Stimulated activated CD4-positive, alpha-beta T cell treated with anti-CD3 and anti-CD28 coated beads, Interleukin-2, amount 100 ng/mL, for 4 hours (primary cell): Measurements from ENCODE around the gene IGF2.

Source experiments
- DNase-seq: peaks from one replicate; pipeline ENCODE4 v3.0.0-alpha.2; 2020; ENCODE audit warnings: low read depth

IGF2 gene

GRCh38 chr11:2122907-2123627 lies 16.1 kb downstream of the IGF2 start:
- no peak for DNase-seq

- DNase-seq: no peak
Observed at GRCh38 chr11:2122222-2122906, 16.8 kb downstream of the IGF2 start.

DNA sequence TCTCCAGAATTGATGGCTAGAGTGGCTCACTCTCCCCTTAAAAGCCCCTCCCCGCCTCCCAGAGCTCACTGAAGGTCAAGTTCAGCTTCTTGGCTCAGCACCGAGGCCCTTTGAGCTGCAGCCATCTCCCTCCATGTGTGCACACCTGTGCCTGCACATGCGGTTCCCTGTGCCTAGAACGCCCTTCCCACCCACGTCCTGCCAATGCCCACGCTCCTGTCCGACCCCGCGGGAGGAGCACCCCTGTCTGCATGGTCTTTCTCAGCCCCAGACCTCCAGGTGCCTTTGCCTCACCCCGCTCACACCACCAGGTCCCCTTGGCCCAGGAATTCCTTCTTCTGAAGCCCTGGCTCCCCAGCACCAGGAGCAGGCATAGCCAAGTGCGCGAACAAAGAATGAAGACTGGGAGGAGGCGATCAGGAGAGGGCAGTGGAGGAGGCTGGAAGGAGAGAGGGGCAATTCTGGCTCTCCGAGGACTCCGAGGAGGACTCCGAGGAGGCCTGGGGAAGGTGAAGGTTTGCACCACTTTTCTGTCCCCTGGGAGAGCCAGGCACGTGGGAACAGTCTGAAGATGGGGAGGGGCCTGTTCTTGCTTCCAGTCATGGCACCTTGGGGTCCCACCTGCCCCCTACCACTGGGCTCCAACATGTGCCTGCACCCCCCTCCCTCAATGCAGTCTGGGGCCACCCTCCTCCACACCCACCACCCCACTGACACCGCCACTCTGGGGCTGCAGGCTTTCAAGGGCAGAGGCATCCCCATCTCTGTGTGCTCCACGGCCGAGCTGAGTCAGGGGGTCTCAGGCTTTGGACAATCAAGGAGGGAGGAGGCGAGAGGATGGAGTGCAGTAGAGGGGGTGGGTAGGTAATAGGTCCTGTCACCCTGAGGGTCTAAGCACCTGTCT lies 17.7 kb downstream of the IGF2 start:
- DNase-seq: no peak

- no peak for DNase-seq
Observed at GRCh38 chr11:2120359-2121100, 18.7 kb downstream of the IGF2 start.

GRCh38 chr11:2118677-2119076 lies 20.5 kb downstream of the IGF2 start:
- no peak for DNase-seq

GRCh38 chr11:2116680-2117079 lies 22.5 kb downstream of the IGF2 start:
- DNase-seq: no peak

- DNase-seq: no peak
Observed at GRCh38 chr11:2115308-2115707, 23.9 kb downstream of the IGF2 start.

DNA sequence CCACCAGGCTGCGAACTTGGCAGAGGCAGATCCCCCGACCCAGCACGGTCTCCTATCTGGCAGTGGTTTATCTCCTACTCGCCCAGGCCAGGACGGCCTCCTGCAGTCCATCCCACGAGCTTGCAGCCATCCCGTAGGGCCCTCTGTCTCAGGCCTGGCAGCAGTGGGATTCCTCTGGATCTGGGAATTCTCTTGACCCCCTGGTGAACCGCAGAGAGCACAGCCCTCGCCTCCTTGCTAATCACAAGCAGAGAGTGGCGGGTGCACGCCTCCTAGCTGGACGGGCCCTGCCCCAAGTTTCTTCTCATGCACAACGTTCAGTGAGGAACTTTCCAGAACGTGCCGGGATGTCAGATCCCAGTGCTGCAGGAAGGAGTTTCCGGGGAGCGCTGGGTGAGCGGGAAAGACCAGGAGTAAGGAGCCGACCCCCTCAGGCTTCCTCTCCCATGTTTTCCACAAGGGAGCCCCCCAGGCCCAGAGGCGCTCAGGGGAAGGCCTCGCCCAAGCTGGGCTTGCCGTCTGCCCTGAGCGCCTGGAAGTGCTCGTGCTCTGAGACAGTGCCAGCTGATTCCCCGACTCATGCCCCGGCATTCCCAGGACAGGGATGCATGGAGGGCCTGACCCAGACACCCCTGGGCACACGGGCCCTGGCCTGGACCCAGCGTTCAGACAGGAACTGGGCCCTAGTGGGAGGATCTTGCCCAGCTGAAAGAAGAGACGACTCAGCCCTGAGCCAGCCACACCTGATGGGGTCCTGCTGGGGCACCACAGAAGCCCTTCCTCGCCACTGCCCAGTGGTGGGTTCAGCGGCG lies 24.6 kb downstream of the IGF2 start:
- no peak for DNase-seq

DNA sequence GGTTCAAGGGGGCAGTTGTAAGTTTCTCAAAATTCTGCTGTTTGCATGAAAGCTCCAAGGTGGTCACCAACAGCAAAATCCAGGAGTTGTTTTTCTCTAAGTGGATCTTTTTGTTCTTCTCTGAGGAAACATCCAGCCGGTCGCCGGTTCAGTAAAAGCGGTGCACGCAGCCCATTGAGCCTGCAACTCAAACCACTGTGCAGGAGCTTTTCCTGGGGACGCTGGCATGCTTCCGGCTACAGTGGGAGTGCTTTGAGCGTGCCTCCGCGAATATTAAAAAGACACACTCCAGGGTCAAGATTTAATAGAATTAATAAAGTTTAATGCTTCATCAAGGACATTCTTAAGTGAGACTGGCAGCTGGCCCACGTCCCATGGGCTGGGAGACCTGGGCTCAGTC lies 25.4 kb downstream of the IGF2 start:
- no peak for DNase-seq

DNA sequence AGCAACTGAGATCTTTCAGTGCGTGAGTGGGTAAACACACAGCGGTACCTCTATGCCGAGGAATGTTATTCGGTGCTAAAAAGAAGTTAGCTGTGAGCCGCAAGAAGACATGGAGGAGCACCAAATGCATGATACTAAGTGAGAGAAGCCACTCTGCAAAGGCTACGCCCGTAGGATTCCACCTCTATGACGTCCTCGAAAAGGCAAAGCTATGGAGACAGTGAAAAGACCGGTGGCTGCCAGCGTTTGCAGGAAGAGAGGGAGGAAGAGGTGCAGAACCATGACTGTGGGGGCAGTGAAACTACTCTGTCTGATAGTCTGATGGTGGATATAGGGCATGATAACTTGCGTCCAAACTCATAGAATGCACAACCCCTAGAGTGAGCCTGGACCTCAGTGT lies 28.7 kb downstream of the IGF2 start:
- no peak for DNase-seq

DNA sequence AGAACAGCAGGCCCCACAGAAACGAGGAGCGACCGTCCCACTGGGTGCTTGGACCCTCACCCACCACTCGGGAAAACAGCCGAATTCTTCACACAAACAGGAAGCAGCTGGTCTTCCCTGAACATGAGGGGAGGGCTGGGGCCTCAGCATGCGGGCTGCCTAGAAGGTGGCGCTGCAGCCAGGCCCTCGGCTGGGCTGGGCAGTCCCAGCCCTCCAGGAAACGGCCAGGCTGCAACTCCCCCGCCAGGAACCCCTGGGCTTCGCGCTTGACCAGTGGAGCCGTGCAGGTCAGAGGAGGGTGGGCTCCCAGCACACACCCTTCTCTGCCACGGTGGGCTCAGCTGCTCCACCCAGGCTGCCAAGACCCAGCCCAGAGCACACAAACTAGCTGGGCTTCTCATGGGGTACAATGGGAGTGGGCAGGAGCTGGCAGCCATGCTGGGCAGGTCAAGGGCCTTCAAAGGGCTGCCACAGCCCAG lies 29.6 kb downstream of the IGF2 start:
- no peak for DNase-seq

DNA sequence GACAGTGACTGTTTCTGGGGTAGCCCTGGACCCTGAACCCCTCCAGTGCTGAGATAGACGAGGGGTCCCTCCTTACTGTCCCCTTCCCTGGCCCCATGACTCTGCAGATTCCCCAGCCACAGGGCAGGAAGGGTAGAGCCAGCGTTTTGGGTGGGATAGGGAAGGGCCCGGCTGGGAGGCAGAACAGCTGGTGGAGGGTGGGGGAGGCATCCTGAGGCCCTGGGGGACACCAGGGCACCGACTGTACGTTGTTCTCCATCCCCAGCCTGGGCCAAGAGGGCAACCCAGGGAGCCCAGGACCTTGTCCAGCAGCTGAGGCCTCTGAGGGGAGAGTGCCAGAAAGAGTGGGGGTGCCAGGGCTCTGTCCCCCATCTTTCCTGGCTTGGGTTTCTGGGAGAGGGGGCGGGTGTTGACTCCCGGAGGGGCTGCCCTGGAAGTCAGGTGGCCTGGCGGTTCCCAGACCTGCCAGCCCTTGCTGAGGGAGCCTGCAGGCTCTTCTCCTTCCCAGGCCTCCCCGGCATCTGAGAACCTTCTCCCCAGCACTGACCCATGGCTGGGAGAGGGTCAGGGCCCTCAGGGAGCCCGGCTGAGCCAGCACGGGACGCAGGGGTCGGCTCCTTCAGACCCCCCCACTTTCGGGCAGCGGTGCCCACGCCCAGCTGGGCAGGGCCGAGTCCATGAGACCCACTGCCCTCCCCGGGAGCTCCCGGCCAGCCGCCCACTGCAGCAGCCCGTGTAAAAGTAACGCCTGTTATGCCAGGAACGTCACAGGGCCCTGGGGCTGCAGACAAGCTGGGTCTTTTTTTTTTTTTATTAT lies 30.3 kb downstream of the IGF2 start:
- no peak for DNase-seq

GRCh38 chr11:2107941-2108630 lies 31.1 kb downstream of the IGF2 start:
- no peak for DNase-seq

DNA sequence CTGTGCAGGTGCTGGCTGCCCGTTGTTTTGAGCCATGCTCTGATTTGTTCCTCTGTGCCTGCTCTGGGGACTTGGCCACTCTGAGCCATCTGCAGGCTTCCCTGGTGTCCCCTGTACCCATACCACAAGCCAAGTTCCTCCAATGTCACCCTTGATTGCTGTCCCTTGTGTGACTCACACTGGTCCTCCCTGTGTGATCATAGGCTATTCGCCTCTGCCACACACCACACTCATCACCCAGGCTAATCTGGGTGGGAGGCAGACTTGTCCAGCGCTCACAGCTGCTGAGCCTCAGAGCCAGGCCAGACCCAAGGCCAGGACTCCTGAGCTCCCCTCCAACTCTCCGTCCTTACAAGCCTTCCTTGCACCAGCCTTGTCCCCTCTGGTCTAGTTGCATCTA lies 31.7 kb downstream of the IGF2 start:
- no peak for DNase-seq

DNA sequence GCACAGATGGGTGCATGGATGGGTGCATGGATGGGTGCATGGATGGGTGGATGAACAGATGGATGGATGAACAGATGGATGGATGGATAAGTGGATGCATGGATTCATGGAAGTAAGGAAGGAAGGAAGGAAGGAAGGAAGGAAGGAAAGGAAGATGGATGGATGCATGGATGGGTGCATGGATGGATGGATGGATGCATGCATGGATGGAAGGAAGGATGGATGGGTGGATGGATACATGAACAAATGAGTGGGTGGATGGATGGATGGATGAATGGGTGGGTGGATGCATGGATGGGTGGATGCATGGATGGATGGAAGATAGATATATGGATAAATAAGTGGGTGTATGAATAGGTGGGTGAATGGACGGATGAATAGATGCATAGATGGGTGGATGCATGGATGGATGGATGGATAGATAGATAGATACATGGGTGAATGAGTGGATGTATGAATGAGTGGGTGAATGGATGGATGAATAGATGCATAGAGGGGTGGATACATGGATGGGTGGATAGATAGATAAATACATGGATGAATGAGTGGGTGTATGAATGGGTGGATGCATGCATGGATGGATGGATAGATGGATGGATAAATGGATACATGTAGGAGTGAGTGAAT lies 32.5 kb downstream of the IGF2 start:
- DNase-seq: no peak

DNA sequence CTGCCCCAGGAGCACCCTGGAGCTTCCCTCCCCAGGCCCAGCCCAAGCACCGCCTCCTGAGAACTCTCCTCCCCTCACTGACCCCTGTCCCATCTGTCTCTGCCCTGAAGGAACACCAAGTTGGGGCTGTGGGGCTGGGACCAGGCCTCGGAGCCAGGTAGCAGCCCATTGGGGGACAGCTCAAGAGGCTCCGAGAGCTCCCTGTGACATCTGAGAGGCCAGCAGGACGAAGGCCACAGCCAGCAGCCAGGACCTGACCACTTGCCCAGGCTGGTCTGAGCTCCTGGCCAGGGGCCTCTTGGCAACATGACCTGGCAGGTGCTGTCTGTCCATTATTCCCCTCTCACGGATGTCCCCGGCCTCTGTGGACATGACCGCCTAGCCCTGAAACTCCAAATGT lies 33.7 kb downstream of the IGF2 start:
- DNase-seq: no peak

GRCh38 chr11:2104524-2105440 lies 34.4 kb downstream of the IGF2 start:
- no peak for DNase-seq
